GM12878 (cell line): ENCODE measurements around the gene GCDH. TPM values are rescaled to one million over a fixed set of nuclear protein-coding genes. Genes with fewer than 3 reads are reported as not detected.

Experiments
- ATAC-seq: fragments of 200-7000 bp; cut with Tn5 transposase; 3 replicates; pipeline ENCODE4 v1.9.1; 2020; ENCODE audit warnings: mild to moderate bottlenecking, moderate library complexity
- BruUV-seq: library from RNA; stranded (reverse); fragments of 400-500 nt; replicated peaks from 2 replicates; lab custom pipeline; 2021; lab: Mats Ljungman, UMichigan
- CTCF ChIA-PET: fragments of 300-600 bp; sonication (Branson Sonifier 250); formaldehyde crosslinking; extraction: SDS; loops from one replicate; lab custom pipeline; 2021; ENCODE audit warnings: inconsistent platforms; lab: Yijun Ruan, JAX
- POLR2A ChIA-PET: fragments of 350-600 bp; formaldehyde crosslinking; extraction: SDS; loops from one replicate; lab custom pipeline; 2021; ENCODE audit warnings: inconsistent platforms; lab: Charles Lee
- RAD21 ChIA-PET: fragments of 300-600 bp; sonication (Branson Sonifier 250); formaldehyde crosslinking; loops from one replicate; lab custom pipeline; 2023; ENCODE audit warnings: antibody characterized with exemption; ENCODE audit not compliant: unreplicated experiment; lab: Charles Lee
- SMC1A ChIA-PET: fragments of 300-600 bp; sonication (Branson Sonifier 250); formaldehyde crosslinking; loops from one replicate; lab custom pipeline; 2023; ENCODE audit not compliant: unreplicated experiment, uncharacterized antibody; lab: Charles Lee
- DNase-seq: peaks from one replicate; pipeline ENCODE4 v3.0.0-alpha.2; 2011; ENCODE audit warnings: low read depth, low spot score
- FAIRE-seq: peaks from 3 replicates; lab custom pipeline; 2011; peaks lifted over from hg19 to GRCh38; lab: Jason Lieb, UNC
- H2AFZ ChIP-seq: 2 replicates; pipeline ENCODE4 v1.6.0; 2011; ENCODE audit warnings: low read depth, low read length, control low read depth; ENCODE audit not compliant: control insufficient read depth
- H3K27ac ChIP-seq: 2 replicates; pipeline ENCODE4 v1.5.1; 2011; ENCODE audit warnings: control low read depth; ENCODE audit not compliant: control insufficient read depth, insufficient read depth
- H3K27me3 ChIP-seq, 2 experiments: replicated peaks in 1 of 2; 2 replicates each; pipeline versions ENCODE4 v1.6.0 to v1.6.1; 2011; ENCODE audit warnings: low read length in 1 of 2; ENCODE audit not compliant: control insufficient read depth in 2 of 2, insufficient read depth in 2 of 2
- H3K36me3 ChIP-seq, 2 experiments: 2 replicates each; pipeline ENCODE4 v1.5.1; 2011; ENCODE audit warnings: low read length in 1 of 2; ENCODE audit not compliant: control insufficient read depth in 2 of 2, insufficient read depth in 2 of 2
- H3K4me1 ChIP-seq: 2 replicates; pipeline ENCODE4 v1.6.1; 2011; ENCODE audit warnings: mild to moderate bottlenecking, low read length, moderate library complexity, mixed read lengths; ENCODE audit not compliant: control insufficient read depth, insufficient read depth
- H3K4me2 ChIP-seq: 2 replicates; pipeline ENCODE4 v1.6.0; 2011; ENCODE audit warnings: control low read depth; ENCODE audit not compliant: control insufficient read depth, insufficient read depth
- H3K4me3 ChIP-seq: fragments of 200-600 bp; sonication (generic); 2 replicates; pipeline ENCODE4 v1.5.1; 2016
- H3K79me2 ChIP-seq: 2 replicates; pipeline ENCODE4 v1.6.0; 2011; ENCODE audit warnings: low read length; ENCODE audit not compliant: control insufficient read depth, insufficient read depth
- H3K9ac ChIP-seq: 2 replicates; pipeline ENCODE4 v1.8.0; 2011; ENCODE audit warnings: low read length, control low read depth, mixed read lengths; ENCODE audit not compliant: control insufficient read depth, insufficient read depth
- H3K9me3 ChIP-seq: replicated peaks from 3 replicates; pipeline ENCODE4 v1.5.1; 2011; ENCODE audit warnings: mild to moderate bottlenecking, low read length; ENCODE audit not compliant: control insufficient read depth, insufficient read depth
- H4K20me1 ChIP-seq: 2 replicates; pipeline ENCODE4 v1.6.0; 2011; ENCODE audit not compliant: control insufficient read depth, insufficient read depth
- BRCA1 ChIP-seq: IDR thresholded peaks from 2 replicates; pipeline ENCODE4 v1.6.1; 2011; ENCODE audit warnings: low read depth, low read length, improper control_type of control experiment
- CREB1 ChIP-seq: IDR thresholded peaks from 2 replicates; pipeline ENCODE4 v1.6.1; 2012; ENCODE audit warnings: low read depth, mild to moderate bottlenecking, inconsistent platforms
- CTCF ChIP-seq, 3 experiments: IDR thresholded peaks in 2 of 3; conservative IDR thresholded peaks in 1 of 3; 2 replicates each; pipeline ENCODE4 v1.5.1; 2011; ENCODE audit warnings: low read depth in 3 of 3, low read length in 3 of 3, mild to moderate bottlenecking in 3 of 3, control low read depth in 2 of 3, moderate library complexity in 2 of 3, inconsistent platforms in 1 of 3, mixed read lengths in 1 of 3; ENCODE audit not compliant: control insufficient read depth in 2 of 3, insufficient read depth in 1 of 3; ENCODE audit errors: extremely low read depth in 1 of 3
- GABPA ChIP-seq: IDR thresholded peaks from 2 replicates; pipeline ENCODE4 v1.6.1; 2014; ENCODE audit warnings: antibody characterized with exemption, low read depth, mild to moderate bottlenecking, inconsistent platforms
- HCFC1 ChIP-seq: fragments of 150-350 bp; IDR thresholded peaks from 2 replicates; pipeline ENCODE4 v1.6.1; 2014; ENCODE audit warnings: low read length
- HDAC2 ChIP-seq: fragments of 200-600 bp; sonication (generic); IDR thresholded peaks from 2 replicates; pipeline ENCODE4 v1.6.1; 2017
- HDAC6 ChIP-seq: fragments of 200-600 bp; sonication (generic); IDR thresholded peaks from one replicate; pipeline ENCODE4 v1.8.0; 2017; ENCODE audit warnings: antibody characterized with exemption; ENCODE audit not compliant: unreplicated experiment
- JUND ChIP-seq: IDR thresholded peaks from 2 replicates; pipeline ENCODE4 v1.6.1; 2012; ENCODE audit warnings: low read depth, mild to moderate bottlenecking, low read length, improper control_type of control experiment, moderate library complexity
- MAX ChIP-seq: IDR thresholded peaks from 2 replicates; pipeline ENCODE4 v1.6.1; 2012; ENCODE audit warnings: low read depth, low read length, improper control_type of control experiment
- MXI1 ChIP-seq: fragments of 150-350 bp; IDR thresholded peaks from 2 replicates; pipeline ENCODE4 v1.6.1; 2011; ENCODE audit warnings: low read depth, mild to moderate bottlenecking, inconsistent platforms, low read length, improper control_type of control experiment
- PML ChIP-seq: IDR thresholded peaks from 2 replicates; pipeline ENCODE4 v1.6.1; 2012; ENCODE audit warnings: low read length, inconsistent platforms
- POLR2AphosphoS2 ChIP-seq: IDR thresholded peaks from 2 replicates; pipeline ENCODE4 v1.6.1; 2011; ENCODE audit warnings: low read depth, mild to moderate bottlenecking, low read length, improper control_type of control experiment, moderate library complexity
- WRNIP1 ChIP-seq: IDR thresholded peaks from 2 replicates; pipeline ENCODE4 v1.6.1; 2011; ENCODE audit warnings: low read depth, low read length, improper control_type of control experiment, borderline replicate concordance
- ZBTB33 ChIP-seq: fragments of 450-650 bp; IDR thresholded peaks from 2 replicates; pipeline ENCODE4 v1.6.1; 2017; ENCODE audit warnings: mild to moderate bottlenecking
- ZBTB40 ChIP-seq: fragments of 450-650 bp; IDR thresholded peaks from 2 replicates; pipeline ENCODE4 v1.6.1; 2016; ENCODE audit warnings: mild to moderate bottlenecking, moderate library complexity, borderline replicate concordance
- ZNF207 ChIP-seq: fragments of 450-650 bp; IDR thresholded peaks from 2 replicates; pipeline ENCODE4 v1.6.1; 2014; ENCODE audit warnings: antibody characterized with exemption, mild to moderate bottlenecking, borderline replicate concordance
- WGBS: methylation state at CpG from one replicate; pipeline ENCODE4 v1.1.6; 2016; ENCODE audit warnings: low lambda C conversion rate; ENCODE audit not compliant: insufficient replicate concordance, insufficient coverage; ENCODE audit errors: missing lambda C conversion rate; 5-methylcytosine and 5-hydroxymethylcytosine counted together
- in situ Hi-C: fragments of 300-500 bp; cut with MboI; formaldehyde crosslinking; loops from 9 replicates; pipeline ENCODE4 v1.14.3; 2018; ENCODE audit warnings: mixed read lengths
- intact Hi-C: fragments of 100-400 bp; cut with micrococcal nuclease; formaldehyde crosslinking; loops from one replicate; pipeline ENCODE4 v1.14.2; 2022; ENCODE audit not compliant: unreplicated experiment
- polyA plus RNA-seq, 11 experiments: library from polyadenylated mRNA; depleted of rRNA in 4 of 11; unstranded in 6 of 11; stranded (reverse) in 5 of 11; fragments of >200 nt; fragmentation: Nextera tagmentation in 4 of 11; fragmentation: Illumina TruSeq in 1 of 11; extraction: Ambion mirVana in 4 of 11; extraction: Trizol in 1 of 11; gene quantifications; 1 replicate in 1 of 11; 2 replicates in 10 of 11; pipeline versions ENCODE4 v1.2.1 to v1.2.3, GENCODE V29; 2011 to 2016; ENCODE audit warnings: inconsistent platforms in 2 of 11, missing spikeins in 2 of 11, low read depth in 1 of 11
- total RNA-seq, 4 experiments: library from RNA; depleted of rRNA in 3 of 4; stranded (reverse); fragments of >200 nt in 3 of 4; fragmentation: Illumina TruSeq in 1 of 4; extraction: Trizol in 1 of 4; gene quantifications; 2 replicates each; pipeline versions ENCODE4 v1.2.1 to v1.2.3, GENCODE V29; 2013 to 2021

Gene GCDH
- total and polyA plus RNA-seq, 10 of the 15 experiments (the other 5 are each of a cell fraction or from before 2014, with no cell fraction given), result 4.2 to 69.4 (median 39.7) TPM

GRCh38 chr19:12948612-12949362, 57.8 kb downstream of the GCDH start:
- intact Hi-C loops (no loop called here), in situ Hi-C loops (no loop called here)
- BruUV-seq, result no TSS peak
- ATAC-seq (no peak), DNase-seq (no peak), FAIRE-seq (no peak)
- Histone ChIP-seq H4K20me1 (no peaks in the 10 kb centered on the region), H3K4me2 (no peak overlapping the region), H2AFZ (no peak overlapping the region), H3K27ac (no peak overlapping the region), H3K36me3 (peaks cover 23 to 32% of the 10 kb centered on the region in 2 experiments), H3K9ac (no peak overlapping the region), H3K27me3 (no peaks in the 10 kb centered on the region), H3K4me3 (no peak overlapping the region), H3K9me3 (no peaks in the 10 kb centered on the region), H3K79me2 (peaks cover 26% of the 10 kb centered on the region), H3K4me1 (peaks cover 14% of the 10 kb centered on the region)
- CTCF ChIA-PET, result interaction anchor here (0.5 to 1.0 kb wide), 2 partner anchors 17 to 64 kb away, joined by 3 to 5 read pairs; no protein-coding TSS in a partner anchor
- 95% methylated on average over 30 of the region's 30 CpGs for WGBS
- POLR2A ChIA-PET, result interaction anchor here (0.6 kb wide), 1 partner anchor 169 kb away, joined by 3 read pairs; no protein-coding TSS in a partner anchor
- RAD21 ChIA-PET, result no interaction called here
- SMC1A ChIA-PET, result no interaction called here
- TF ChIP-seq WRNIP1 (no peak), ZBTB33 (no peak), GABPA (no peak), MXI1 (no peak), HCFC1 (no peak), CREB1 (no peak), ZBTB40 (no peak), BRCA1 (no peak), ZNF207 (no peak), MAX (no peak), JUND (no peak), HDAC6 (no peak), POLR2AphosphoS2 (no peak), CTCF (IDR thresholded peaks at IDR 0.05 in 2 of 3, conservative IDR thresholded peaks at IDR 0.05 in 1 of 3; ENCODE audit: control insufficient read depth in 2 of 3, extremely low read depth in 1 of 3, insufficient read depth in 1 of 3, low read depth in 3 of 3, low read length in 3 of 3) (no peak), PML (no peak), HDAC2 (no peak)
